Fibroblast of skin of abdomen (primary cell): ENCODE measurements around the gene PFKP.
A peak's percentile ranks its signal among the peaks of the same experiment; 100 is the strongest.

ENCODE experiments used
- DNase-seq: peaks from one replicate; pipeline ENCODE4 v3.0.0-alpha.2; 2013

Gene PFKP

DNA sequence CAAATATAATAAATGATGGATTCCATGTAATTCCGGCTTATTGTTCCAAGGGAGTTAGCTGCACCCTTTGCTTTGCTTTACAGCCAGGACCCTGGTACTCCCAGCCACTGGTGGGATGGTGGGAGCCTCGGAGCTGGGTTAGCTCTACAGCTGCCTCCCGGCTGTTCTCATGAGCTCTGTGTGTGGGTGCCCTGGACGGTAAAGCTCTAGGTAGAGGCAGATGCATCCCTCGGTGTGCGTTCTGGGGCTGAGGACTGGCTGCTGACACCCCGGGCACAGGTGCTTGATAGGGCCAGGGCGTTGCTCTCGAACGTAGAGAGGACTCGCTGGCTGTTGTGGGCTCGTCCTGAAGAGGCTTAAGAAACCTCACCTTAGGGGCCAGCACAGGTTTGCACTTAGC lies 50.1 kb downstream of the PFKP start:
- no peak for DNase-seq

DNA sequence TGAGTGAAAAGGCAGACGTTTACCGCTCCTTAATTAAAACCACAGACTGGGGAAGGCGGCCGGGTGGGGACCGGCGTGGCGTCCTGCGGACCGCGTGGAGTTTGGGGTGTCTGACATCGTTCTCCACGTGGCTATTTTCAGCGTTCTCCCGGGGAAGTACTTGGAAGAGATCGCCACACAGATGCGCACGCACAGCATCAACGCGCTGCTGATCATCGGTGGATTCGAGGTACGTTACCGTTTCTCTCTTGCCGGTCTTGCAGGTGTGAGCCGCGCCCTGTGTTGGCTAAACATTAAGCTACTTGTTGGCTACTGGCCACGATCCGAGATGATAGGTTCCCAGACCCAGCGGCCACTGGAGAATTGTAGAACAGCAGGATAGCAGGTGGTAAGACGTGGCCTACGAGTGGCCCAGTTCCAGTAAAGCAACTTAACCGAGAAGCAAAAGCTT lies 51.3 kb downstream of the PFKP start:
- DNase-seq, result no peak

GRCh38 chr10:3119796-3120459 lies 52.6 kb downstream of the PFKP start:
- no peak for DNase-seq

- DNase-seq, result no peak
These were observed 54.7 kb downstream of the PFKP start for GRCh38 chr10:3122034-3122433.

- DNase-seq, result no peak
These were observed 55.3 kb downstream of the PFKP start for GRCh38 chr10:3122486-3123205.

DNA sequence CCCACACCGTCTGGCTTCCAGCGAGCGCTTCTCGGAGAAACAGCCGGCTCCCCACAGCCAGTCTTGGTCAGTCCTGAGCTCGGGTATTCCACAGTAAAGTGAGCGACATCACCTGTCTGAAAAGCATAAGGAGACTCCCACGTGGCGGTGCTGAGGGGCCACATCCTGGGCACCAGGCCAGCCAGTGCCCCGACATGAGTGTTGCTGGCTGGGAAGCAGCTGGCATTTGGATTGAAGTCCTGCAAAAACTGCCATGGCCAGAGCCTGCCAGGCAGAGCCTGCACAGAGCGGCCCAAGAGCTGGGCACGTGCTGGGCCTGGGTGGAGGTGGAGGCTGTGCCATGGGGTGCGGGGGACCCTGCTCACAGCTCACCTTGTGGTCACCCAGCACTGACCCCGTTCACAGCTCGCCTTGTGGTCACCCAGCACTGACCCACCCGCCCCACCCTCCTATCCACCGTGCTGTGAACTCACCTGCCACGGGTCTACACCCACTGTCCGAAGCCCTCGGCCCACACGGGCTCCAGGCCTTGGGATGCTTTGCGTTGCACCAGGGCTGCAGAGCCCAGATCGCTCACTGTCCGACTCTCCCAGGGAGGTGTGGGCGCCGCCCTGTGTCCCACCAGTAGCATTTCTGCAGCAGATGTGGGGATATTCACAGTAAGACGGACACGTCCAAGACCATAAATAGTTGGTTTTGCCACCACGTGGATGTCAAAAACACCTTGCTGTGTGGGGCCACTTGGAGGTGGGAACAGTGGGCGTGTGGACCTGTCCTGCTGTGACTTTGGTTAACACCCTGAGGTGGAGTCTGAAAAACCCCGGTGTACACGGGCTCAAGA lies 56.4 kb downstream of the PFKP start:
- no peak for DNase-seq

- no peak for DNase-seq
These were observed 57.2 kb downstream of the PFKP start for GRCh38 chr10:3124412-3125175.

- DNase-seq, result no peak
These were observed 58.3 kb downstream of the PFKP start for GRCh38 chr10:3125527-3126170.

DNA sequence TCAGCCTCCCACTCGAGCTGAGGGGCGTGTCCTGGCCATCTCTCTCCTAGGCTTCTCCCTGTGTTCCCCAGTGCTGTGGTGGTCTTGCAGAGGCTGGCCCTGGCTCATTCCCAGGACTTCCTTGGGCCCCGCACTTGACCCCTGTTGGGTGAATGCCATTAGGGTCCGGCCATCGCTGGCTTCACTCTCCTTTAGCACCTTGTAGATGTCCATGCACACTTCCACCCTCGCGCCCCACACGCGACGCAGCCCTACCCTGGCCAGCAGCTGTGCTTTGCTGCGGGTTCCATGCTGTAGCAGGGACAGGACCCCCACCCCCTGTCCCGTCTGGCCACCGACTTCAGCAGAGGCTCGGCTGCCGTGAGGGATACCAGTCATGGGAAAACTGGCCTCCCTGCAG lies 58.9 kb downstream of the PFKP start:
- DNase-seq, result no peak

GRCh38 chr10:3126741-3127346 lies 59.5 kb downstream of the PFKP start:
- DNase-seq, result no peak

DNA sequence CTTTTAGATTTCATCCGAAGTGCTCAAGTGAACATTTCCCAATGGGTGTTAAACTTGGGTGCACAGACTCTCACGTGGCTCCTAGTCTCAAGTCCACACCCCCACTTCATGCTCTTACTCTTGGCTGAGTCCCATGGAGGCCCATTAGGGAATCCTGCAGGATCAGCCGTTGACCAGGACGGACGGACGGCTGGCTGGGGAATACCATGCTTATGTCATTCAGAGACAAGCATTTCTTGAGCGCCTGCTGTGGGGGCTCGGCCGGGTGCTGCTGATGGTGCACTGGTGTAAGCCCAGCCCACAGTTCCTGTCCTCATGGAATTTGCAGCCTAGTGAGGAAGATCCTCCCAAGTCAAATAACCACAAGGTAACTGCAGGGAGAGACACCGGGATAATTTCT lies 60.6 kb downstream of the PFKP start:
- DNase-seq, result no peak

- DNase-seq, result no peak
These were observed 61.2 kb downstream of the PFKP start for GRCh38 chr10:3128379-3129130.

DNA sequence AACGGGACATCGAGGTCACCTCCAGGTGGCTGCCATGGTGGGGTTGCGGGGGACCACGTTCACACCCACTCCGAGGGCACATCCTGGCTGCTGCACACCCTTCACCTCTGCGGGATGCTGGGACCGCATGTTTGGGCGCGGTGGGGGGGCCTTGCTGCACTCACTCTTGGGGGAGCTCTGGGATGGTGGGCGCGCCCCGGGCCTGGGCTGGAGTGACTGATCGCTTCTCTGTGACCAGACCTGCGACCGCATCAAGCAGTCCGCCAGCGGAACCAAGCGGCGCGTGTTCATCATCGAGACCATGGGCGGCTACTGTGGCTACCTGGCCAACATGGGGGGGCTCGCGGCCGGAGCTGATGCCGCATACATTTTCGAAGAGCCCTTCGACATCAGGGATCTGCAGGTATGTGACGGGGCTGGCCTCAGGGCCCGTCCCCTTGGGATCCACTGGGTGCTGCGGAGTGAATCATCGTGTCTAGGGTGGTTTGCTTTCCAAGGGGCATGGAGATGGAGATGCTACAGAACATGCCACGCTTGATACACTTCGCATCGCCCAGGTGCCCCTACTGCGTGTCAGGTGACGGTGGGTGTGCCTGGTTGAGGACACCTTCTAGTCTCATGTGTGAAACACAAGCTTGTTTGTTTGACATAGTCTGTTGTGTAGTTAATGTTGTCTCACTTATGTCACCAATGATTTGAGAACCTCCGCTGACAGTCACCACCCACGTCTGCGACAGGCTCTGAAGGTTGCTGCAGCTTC lies 62.4 kb downstream of the PFKP start:
- DNase-seq, result no peak

DNA sequence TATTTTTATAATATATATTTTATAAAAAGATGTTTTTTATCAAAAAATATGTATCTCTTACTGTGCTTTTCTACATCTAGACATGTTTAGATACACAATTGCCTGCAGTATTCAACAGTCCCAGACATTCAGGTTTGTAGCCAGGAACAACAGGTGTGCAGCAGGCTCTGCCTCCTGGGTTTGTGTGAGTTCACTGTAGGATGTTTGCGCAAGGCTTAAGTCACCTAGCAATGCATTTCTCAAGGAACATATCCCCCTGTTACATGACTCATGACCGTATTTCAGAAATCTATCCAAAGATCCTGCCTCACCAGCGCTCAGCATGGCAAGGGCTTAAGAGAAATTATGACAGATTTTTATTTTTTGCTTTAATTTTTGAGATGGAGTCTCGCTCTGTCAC lies 63.8 kb downstream of the PFKP start:
- DNase-seq, result peak; percentile 8

DNA sequence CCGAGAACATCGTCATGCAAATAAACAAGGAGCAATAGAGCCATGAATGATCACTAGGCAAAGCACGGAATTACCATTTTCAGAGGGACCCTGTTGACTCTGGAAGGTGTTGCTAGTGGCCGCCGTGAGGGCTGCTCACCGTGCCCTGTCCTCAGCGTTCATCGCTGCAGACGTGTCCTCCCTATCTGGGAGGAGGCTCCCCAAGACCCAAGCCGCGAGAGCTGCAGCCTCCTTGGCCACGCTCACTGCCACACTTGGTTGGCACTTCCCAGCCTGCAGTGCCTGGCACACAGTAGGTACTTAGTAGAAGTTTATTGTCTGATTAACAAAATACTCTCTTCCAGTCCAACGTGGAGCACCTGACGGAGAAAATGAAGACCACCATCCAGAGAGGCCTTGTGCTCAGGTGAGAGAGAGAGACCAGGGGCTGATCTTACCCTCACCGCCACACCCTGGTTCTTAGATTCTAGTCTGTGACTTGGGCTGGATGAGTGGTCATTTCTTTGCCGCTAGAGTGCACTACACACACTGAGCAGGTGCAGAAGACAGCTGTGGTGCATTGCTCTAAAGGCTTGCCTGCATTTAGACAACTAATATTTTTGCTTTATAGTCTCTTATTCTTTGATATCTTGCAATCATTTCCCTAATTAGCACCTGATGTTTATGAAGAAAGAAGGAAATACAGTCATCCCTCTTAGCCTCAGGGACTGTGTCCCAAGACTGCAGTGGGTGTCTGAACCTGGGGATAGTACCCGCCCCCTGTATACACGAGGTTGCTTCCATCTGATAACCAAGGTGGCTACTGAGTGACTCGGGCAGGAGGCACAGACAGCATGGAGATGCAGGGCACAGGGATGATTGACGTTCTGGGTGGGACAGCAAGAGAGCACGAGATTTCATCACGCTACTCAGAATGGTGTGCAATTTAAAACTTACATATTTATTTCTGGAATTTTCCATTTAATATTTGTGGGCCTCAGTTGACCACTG lies 65.0 kb downstream of the PFKP start:
- no peak for DNase-seq

DNA sequence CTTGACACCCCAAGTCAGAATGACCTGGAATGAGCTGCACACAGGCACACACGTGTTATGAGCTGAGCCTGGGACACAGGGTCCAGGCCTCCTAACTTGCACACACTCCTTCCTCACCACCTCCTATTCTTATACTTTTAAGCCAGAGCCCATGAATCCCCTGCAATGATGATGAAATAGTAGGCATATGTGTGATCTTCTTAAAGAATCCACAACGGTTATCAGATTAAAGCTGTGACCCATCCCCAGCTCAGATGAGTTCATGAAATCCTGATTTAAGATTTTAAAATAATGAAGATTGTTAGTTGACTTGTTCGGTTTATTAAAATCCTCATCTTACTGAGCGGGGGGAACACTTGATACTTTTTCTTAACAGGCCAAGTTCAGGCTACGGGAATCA lies 66.6 kb downstream of the PFKP start:
- DNase-seq, result no peak

- DNase-seq, result no peak
These were observed 67.7 kb downstream of the PFKP start for GRCh38 chr10:3135006-3135405.

DNA sequence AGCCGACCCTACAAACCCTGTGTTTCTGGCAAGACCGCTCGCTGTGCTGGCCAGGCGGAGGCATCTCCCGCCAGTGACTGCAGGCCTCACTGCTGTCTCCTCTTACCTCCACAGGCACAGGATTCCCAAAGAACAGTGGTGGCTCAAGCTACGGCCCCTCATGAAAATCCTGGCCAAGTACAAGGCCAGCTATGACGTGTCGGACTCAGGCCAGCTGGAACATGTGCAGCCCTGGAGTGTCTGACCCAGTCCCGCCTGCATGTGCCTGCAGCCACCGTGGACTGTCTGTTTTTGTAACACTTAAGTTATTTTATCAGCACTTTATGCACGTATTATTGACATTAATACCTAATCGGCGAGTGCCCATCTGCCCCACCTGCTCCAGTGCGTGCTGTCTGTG lies 69.0 kb downstream of the PFKP start:
- DNase-seq, result no peak
